Astrocyte (in vitro differentiated cells and primary cell): ENCODE measurements around the gene CFAP97. TPM values are rescaled to one million over a fixed set of nuclear protein-coding genes. Genes with fewer than 3 reads are reported as not detected.

Source experiments
- DNase-seq: peaks from one replicate; pipeline ENCODE4 v3.0.0-alpha.2; 2010; ENCODE audit warnings: low read depth
- FAIRE-seq: peaks from 2 replicates; lab custom pipeline; 2011; peaks lifted over from hg19 to GRCh38; lab: Jason Lieb, UNC
- H2AFZ ChIP-seq: 2 replicates; pipeline ENCODE4 v1.6.0; 2012; ENCODE audit warnings: low read depth, low read length, inconsistent platforms
- H3K27ac ChIP-seq: 2 replicates; pipeline ENCODE4 v1.5.1; 2011; ENCODE audit warnings: low read depth, low read length, inconsistent platforms
- H3K27me3 ChIP-seq: 2 replicates; pipeline ENCODE4 v1.6.0; 2011; ENCODE audit warnings: low read length, inconsistent platforms; ENCODE audit not compliant: insufficient read depth
- H3K36me3 ChIP-seq: 2 replicates; pipeline ENCODE4 v1.5.1; 2011; ENCODE audit warnings: low read length, inconsistent platforms; ENCODE audit not compliant: insufficient read depth
- H3K4me1 ChIP-seq: 2 replicates; pipeline ENCODE4 v1.5.1; 2011; ENCODE audit warnings: low read length, inconsistent platforms; ENCODE audit not compliant: insufficient read depth
- H3K4me2 ChIP-seq: 2 replicates; pipeline ENCODE4 v1.6.0; 2012; ENCODE audit warnings: low read length, inconsistent platforms
- H3K4me3 ChIP-seq: 2 replicates; pipeline ENCODE4 v1.5.1; 2011; ENCODE audit warnings: low read depth, mild to moderate bottlenecking, low read length, inconsistent platforms; ENCODE audit not compliant: insufficient read depth
- H3K79me2 ChIP-seq: 2 replicates; pipeline ENCODE4 v1.6.0; 2012; ENCODE audit warnings: mild to moderate bottlenecking, low read length, inconsistent platforms; ENCODE audit not compliant: insufficient read depth
- H3K9ac ChIP-seq: 2 replicates; pipeline ENCODE4 v1.6.0; 2012; ENCODE audit warnings: mild to moderate bottlenecking, low read length, inconsistent platforms
- H3K9me3 ChIP-seq: 2 replicates; pipeline ENCODE4 v1.5.1; 2012; ENCODE audit warnings: low read depth, mild to moderate bottlenecking, low read length, inconsistent platforms; ENCODE audit not compliant: insufficient read depth
- H4K20me1 ChIP-seq: 2 replicates; pipeline ENCODE4 v1.6.0; 2012; ENCODE audit warnings: low read length, inconsistent platforms; ENCODE audit not compliant: insufficient read depth
- H3K27ac Mint-ChIP-seq: one replicate; pipeline ENCODE4 v1.8.0; 2021; ENCODE audit warnings: mild to moderate bottlenecking, mixed read lengths; ENCODE audit not compliant: unreplicated experiment
- H3K27me3 Mint-ChIP-seq: one replicate; pipeline ENCODE4 v1.8.0; 2021; ENCODE audit warnings: low read depth, mixed read lengths; ENCODE audit not compliant: unreplicated experiment
- H3K36me3 Mint-ChIP-seq: one replicate; pipeline ENCODE4 v1.8.0; 2021; ENCODE audit warnings: low read depth, mixed read lengths; ENCODE audit not compliant: unreplicated experiment
- H3K4me1 Mint-ChIP-seq: one replicate; pipeline ENCODE4 v1.8.0; 2021; ENCODE audit warnings: low read depth, mixed read lengths; ENCODE audit not compliant: unreplicated experiment
- H3K4me3 Mint-ChIP-seq: one replicate; pipeline ENCODE4 v1.8.0; 2021; ENCODE audit warnings: mild to moderate bottlenecking, moderate library complexity, mixed read lengths; ENCODE audit not compliant: unreplicated experiment
- H3K9me3 Mint-ChIP-seq: one replicate; pipeline ENCODE4 v1.8.0; 2021; ENCODE audit warnings: mild to moderate bottlenecking, mixed read lengths; ENCODE audit not compliant: unreplicated experiment
- EZH2 ChIP-seq: IDR thresholded peaks from 2 replicates; pipeline ENCODE4 v1.6.1; 2012; ENCODE audit warnings: mild to moderate bottlenecking, low read length, inconsistent platforms; ENCODE audit not compliant: insufficient read depth
- total RNA-seq: library from RNA; stranded (reverse); gene quantifications from 2 replicates; pipeline ENCODE4 v1.2.1, GENCODE V29; 2021
- TF ChIP-seq, protein P1 (sequence below): IDR thresholded peaks from 2 replicates; pipeline ENCODE4 v1.5.1; 2011; ENCODE audit warnings: low read depth, mild to moderate bottlenecking, inconsistent platforms, low read length, moderate library complexity; ENCODE audit not compliant: insufficient read depth

The CFAP97 gene
- total RNA-seq, 1 donor from 2014 or later = 22.7 TPM

DNA sequence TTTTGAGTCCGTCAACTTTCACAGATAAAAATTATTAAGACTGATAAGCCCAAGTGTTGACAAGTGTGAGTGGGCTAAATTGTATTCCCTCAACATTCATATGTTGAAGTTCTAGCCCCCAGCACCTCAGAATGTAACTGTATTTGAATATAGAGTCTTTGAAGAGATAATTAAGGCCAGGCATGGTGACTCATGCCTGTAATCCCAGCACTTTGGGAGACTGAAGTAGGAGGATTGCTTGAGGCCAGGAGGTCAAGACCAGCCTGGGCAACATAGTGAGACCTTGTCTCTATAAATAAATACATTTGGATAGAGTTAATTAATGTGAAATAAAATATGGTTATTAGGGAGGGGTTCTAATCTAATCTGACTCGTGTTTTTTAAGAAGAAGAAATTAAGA lies 90.5 kb downstream of the CFAP97 start:
- Mint-ChIP-seq H3K36me3 (no peaks in the 10 kb centered on the region), H3K27me3 (peaks cover 4% of the 10 kb centered on the region), H3K4me3 (no peak overlapping the region), H3K9me3 (no peaks in the 10 kb centered on the region), H3K27ac (no peak overlapping the region), H3K4me1 (peaks cover 7% of the 10 kb centered on the region)
- no peaks in the 10 kb centered on the region for H3K9me3 ChIP-seq
- H2AFZ ChIP-seq = no peak overlapping the region
- FAIRE-seq (no peak), DNase-seq (no peak)
- H3K36me3 ChIP-seq = no peaks in the 10 kb centered on the region
- H3K27me3 ChIP-seq = no peaks in the 10 kb centered on the region
- H3K79me2 ChIP-seq = no peaks in the 10 kb centered on the region
- H3K4me1 ChIP-seq = peaks cover 12% of the 10 kb centered on the region
- H3K4me2 ChIP-seq = no peak overlapping the region
- H3K4me3 ChIP-seq = no peak overlapping the region
- H3K9ac ChIP-seq = no peak overlapping the region
- no peak for TF ChIP-seq EZH2
- TF ChIP-seq, protein P1, sequence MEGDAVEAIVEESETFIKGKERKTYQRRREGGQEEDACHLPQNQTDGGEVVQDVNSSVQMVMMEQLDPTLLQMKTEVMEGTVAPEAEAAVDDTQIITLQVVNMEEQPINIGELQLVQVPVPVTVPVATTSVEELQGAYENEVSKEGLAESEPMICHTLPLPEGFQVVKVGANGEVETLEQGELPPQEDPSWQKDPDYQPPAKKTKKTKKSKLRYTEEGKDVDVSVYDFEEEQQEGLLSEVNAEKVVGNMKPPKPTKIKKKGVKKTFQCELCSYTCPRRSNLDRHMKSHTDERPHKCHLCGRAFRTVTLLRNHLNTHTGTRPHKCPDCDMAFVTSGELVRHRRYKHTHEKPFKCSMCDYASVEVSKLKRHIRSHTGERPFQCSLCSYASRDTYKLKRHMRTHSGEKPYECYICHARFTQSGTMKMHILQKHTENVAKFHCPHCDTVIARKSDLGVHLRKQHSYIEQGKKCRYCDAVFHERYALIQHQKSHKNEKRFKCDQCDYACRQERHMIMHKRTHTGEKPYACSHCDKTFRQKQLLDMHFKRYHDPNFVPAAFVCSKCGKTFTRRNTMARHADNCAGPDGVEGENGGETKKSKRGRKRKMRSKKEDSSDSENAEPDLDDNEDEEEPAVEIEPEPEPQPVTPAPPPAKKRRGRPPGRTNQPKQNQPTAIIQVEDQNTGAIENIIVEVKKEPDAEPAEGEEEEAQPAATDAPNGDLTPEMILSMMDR = no peak
- H3K27ac ChIP-seq = no peak overlapping the region
- no peaks in the 10 kb centered on the region for H4K20me1 ChIP-seq

DNA sequence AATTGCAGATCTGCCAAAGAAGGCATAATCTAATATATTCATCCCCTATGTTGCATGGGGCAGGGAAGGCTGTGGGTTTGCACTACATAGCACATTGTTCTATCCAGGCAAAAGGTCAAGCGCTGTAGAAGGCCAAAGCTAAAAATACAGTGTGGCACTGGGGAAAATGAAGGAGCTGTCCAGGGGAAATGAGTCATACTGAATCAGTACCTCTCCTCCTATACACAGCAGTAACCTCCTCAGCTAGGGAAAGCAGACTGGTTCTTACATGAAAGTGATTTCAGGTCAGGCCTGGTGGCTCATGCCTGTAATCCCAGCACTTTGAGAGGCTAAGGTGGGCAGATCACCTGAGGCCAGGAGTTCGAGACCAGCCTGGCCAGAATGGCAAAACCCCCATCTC lies 91.7 kb downstream of the CFAP97 start:
- H3K4me3 Mint-ChIP-seq = no peak overlapping the region
- Histone ChIP-seq H3K36me3 (no peaks in the 10 kb centered on the region), H3K4me1 (peaks cover 12% of the 10 kb centered on the region), H3K79me2 (no peaks in the 10 kb centered on the region), H3K9me3 (no peaks in the 10 kb centered on the region), H3K4me3 (no peak overlapping the region), H3K27ac (no peak overlapping the region), H2AFZ (no peak overlapping the region), H4K20me1 (no peaks in the 10 kb centered on the region), H3K4me2 (no peak overlapping the region), H3K27me3 (no peaks in the 10 kb centered on the region), H3K9ac (no peak overlapping the region)
- no peaks in the 10 kb centered on the region for H3K9me3 Mint-ChIP-seq
- peak; percentile 97 for FAIRE-seq
- peak overlapping the region; percentile 75 for H3K27ac Mint-ChIP-seq
- H3K4me1 Mint-ChIP-seq = peaks cover 7% of the 10 kb centered on the region
- DNase-seq = peak; percentile 94
- H3K36me3 Mint-ChIP-seq = no peaks in the 10 kb centered on the region
- no peak for TF ChIP-seq EZH2
- TF ChIP-seq, protein P1 = no peak
- H3K27me3 Mint-ChIP-seq = peaks cover 4% of the 10 kb centered on the region

DNA sequence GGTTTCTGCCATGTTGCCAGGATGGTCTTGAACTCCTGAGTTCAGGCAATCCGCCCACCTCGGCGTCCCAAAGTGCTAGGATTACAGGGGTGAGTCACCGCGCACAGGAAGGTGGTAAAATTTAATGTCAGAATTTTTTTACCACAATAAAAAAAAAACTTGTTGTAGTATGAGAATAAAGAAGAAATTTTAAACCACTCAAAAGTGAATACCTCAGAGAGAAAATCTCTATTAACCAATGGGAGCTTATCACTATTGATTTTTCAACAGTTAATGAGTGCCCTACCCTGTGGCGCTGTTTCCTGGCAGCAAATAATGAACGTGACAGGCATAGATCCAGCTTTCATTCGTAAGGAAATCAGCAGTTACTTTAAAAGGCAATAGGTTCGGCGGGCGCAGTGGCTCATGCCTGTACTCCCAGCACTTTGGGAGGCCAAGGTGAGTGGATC lies 93.4 kb downstream of the CFAP97 start:
- no peak overlapping the region for H2AFZ ChIP-seq
- no peaks in the 10 kb centered on the region for H3K27me3 ChIP-seq
- no peak overlapping the region for H3K27ac Mint-ChIP-seq
- no peaks in the 10 kb centered on the region for H3K9me3 Mint-ChIP-seq
- H3K36me3 Mint-ChIP-seq = no peaks in the 10 kb centered on the region
- no peak overlapping the region for H3K27ac ChIP-seq
- peaks cover 8% of the 10 kb centered on the region for H3K4me1 ChIP-seq
- no peak overlapping the region for H3K4me2 ChIP-seq
- H3K79me2 ChIP-seq = no peaks in the 10 kb centered on the region
- TF ChIP-seq EZH2 = no peak
- TF ChIP-seq, protein P1 = no peak
- H4K20me1 ChIP-seq = no peaks in the 10 kb centered on the region
- H3K9me3 ChIP-seq = no peaks in the 10 kb centered on the region
- peaks cover 4% of the 10 kb centered on the region for H3K27me3 Mint-ChIP-seq
- H3K9ac ChIP-seq = no peak overlapping the region
- H3K4me3 ChIP-seq = no peak overlapping the region
- no peak for FAIRE-seq
- DNase-seq = no peak
- peaks cover 7% of the 10 kb centered on the region for H3K4me1 Mint-ChIP-seq
- no peak overlapping the region for H3K4me3 Mint-ChIP-seq
- H3K36me3 ChIP-seq = no peaks in the 10 kb centered on the region
